GM21619 (cell line): ENCODE data around the gene TXNDC11.

Source experiments
- ATAC-seq: cut with Tn5 transposase; IDR thresholded peaks from one replicate; pipeline ENCODE4 v1.9.1; 2021; ENCODE audit not compliant: unreplicated experiment

The TXNDC11 gene

DNA sequence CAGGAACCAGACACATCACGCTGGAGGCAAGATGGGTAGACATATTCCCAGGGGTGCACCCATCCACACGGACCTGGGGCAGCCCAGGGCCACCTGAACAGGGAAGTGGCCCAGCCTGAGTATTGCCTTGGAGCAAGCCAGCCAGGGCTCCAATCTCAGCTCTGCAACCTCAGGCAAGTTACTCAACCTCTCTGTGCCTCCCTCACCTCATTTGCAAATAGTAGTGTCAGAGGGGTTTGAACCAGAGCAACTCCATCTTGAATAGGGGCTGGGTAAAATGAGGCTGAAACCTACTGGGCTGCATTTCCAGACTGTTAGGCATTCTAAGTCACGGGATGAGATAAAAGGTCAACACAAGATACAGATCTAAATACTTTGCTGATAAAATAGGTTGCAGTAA, 109.5 kb downstream of the TXNDC11 start:
- ATAC-seq = no peak

DNA sequence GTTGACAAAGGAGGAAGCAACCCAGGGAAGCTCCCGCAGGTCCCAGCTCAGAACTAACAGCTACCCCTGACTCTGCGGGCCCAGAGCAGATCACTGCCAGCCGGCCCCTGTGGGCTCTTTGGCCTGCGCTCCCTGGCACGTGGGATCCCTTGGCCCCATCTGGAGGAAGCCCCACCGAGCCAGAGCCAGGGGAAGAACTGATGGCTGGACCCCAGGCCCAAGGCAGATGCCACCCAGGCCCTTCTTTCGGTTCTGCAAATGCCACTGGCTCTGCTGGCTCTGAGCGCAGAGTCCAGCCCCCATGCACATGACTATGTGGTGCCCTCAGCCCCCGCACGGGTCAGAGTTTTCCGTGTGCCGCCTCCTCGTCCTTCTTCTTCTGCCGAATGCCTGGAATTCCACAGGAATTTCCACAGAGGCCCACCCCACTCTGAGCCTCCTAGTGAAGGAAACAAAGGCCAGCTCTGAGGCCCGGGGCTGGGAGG, 110.2 kb downstream of the TXNDC11 start:
- ATAC-seq = no peak

DNA sequence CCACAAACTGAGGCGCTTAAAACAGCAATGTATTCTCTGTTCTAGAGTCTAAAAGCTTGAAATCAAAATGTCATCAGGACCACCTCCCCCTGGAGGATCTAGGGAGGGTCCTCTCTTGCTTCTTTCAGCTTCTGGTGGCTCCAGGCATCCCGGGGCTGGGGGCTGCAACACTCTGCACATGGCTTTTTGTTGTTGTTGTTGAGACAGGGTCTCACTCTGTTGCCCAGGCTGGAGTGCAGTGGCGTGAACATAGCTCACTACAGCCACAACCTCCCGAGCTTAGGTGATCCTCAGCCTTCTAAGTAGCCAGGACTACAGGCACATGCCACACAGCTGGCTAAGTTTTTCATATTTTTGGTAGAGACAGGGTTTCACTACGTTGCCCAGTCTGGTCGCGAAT, 111.4 kb downstream of the TXNDC11 start:
- ATAC-seq = no peak

DNA sequence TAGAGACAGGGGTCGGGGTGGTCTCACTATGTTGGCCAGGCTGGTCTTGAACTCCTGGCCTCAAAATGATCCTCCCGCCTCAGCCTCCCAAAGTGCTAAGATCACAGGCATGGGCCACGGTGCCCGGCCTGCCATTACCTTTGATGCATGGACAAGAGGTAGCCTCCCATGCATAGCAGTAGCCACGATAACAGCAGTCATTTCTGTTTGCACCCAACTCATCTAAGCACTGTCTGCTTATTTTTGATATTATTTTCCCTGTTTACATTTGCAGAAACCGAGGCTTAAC, 111.9 kb downstream of the TXNDC11 start:
- no peak for ATAC-seq

DNA sequence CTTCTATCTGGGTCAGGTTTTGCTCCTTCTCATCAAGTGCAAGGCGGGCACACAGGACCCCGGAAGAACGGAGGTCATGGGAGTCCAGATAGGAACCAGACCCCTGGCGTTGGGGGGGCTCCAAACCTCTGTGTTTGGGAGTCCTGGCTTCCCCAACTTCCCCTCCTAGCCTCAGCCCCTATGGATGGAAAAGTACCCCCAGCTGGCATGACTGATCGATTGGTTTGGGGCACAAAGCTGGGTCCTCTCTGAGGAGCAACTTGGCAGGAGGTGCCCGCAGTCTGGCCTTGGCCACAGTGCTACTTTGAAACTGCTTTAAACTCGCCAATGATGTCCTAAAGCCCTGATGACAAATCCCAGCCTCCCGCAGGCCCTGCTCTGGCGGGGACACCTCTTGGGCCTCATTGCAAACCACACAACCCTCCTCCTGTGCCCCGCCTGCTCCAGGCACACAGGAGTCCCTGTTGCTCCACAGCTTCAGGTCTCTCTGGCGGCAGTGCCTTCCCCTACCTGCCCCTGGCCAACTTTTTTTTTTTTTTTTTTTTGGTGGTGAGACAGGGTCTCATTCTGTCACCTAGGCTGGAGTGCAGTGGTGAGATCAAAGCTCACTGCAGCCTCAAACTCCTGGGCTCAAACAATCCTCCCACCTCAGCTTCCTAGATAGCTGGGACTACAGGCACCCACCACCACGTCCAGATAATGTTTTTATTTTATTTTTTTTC, 112.5 kb downstream of the TXNDC11 start:
- ATAC-seq = no peak
